ENCODE measurements around the gene METRNL. TPM values are rescaled to one million over a fixed set of nuclear protein-coding genes. Genes with fewer than 3 reads are reported as not detected.
"Not testable (repeated sequence)": the region's sequence is repeated elsewhere in the genome, so short reads cannot be mapped to it uniquely, and the experiment has no call there.

The METRNL gene
- total RNA-seq, 2 experiments from 2014 or later, result 4.7 to 5.9 TPM

- Mint-ChIP-seq H3K27ac (no peak overlapping the region), H3K4me1 (no peaks in the 10 kb centered on the region), H3K36me3 (no peaks in the 10 kb centered on the region), H3K9me3 (no peaks in the 10 kb centered on the region), H3K4me3 (no peak overlapping the region), H3K27me3 (no peaks in the 10 kb centered on the region)
- no peak for DNase-seq
Measured at GRCh38 chr17:83132251-83133081, 53.1 kb downstream of the METRNL start.

GRCh38 chr17:83133302-83134121, 54.1 kb downstream of the METRNL start:
- no peak for DNase-seq
- Mint-ChIP-seq H3K36me3 (no peaks in the 10 kb centered on the region), H3K27ac (no peak overlapping the region), H3K27me3 (peaks cover 3% of the 10 kb centered on the region), H3K4me3 (no peak overlapping the region), H3K9me3 (no peaks in the 10 kb centered on the region), H3K4me1 (no peaks in the 10 kb centered on the region)

DNA sequence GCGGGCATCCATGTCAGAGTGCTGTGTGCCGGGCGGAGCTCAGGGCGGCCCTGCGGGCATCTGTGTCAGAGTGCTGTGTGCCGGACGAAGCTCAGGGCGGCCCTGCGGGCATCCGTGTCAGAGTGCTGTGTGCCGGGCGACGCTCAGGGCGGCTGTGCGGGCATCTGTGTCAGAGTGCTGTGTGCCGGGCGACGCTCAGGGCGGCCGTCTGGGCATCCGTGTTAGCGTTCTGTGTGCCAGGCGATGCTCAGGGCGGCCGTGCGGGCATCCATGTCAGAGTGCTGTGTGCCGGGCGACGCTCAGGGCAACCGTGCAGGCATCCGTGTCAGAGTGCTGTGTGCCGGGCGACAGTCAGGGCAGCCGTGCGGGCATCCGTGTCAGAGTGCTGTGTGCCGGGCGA, 55.0 kb downstream of the METRNL start:
- not testable (repeated sequence) for H3K27me3 Mint-ChIP-seq, H3K4me3 Mint-ChIP-seq, H3K36me3 Mint-ChIP-seq, DNase-seq, H3K9me3 Mint-ChIP-seq, H3K4me1 Mint-ChIP-seq, H3K27ac Mint-ChIP-seq

DNA sequence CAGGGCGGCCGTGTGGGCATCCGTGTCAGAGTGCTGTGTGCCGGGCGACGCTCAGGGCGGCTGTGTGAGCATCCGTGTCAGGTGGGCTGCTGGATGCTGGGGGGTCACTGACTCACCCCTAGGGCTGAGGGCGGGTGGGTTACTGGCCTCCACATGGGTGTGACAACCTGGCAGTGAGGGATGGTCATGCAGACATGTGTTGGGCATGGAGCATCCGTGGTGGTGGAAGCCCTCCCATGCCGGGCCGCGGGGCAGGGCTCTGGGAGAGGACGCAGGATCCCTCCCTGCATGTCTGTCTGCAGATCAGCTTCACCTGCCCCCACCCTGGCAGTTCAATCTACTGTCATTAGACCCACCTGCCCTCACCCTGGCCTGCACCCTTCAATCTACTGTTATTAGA, 56.3 kb downstream of the METRNL start:
- Mint-ChIP-seq H3K27ac (no peak overlapping the region), H3K36me3 (no peaks in the 10 kb centered on the region), H3K4me3 (no peak overlapping the region), H3K9me3 (no peaks in the 10 kb centered on the region), H3K27me3 (peaks cover 3% of the 10 kb centered on the region), H3K4me1 (no peaks in the 10 kb centered on the region)
- DNase-seq, result no peak

DNA sequence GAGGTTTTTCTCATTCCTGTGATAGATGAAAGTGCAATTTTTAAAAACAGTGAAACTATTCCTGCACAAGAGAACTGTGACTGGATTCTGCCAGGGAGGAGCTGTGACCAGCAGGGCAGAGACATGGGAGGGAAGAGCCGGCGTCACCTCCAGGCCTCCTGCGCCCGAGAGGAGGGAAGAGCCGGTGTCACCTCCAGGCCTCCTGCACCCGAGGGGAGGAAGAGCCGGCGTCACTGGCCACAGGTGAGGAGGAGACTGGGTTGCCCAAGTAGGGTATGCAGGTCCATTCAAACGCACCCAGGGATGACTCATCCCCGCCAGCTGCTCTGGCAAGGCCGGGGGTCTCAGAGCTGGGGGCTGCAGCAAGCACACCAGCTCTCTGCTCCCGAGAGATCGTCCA, 56.7 kb downstream of the METRNL start:
- Mint-ChIP-seq H3K36me3 (no peaks in the 10 kb centered on the region), H3K27me3 (peaks cover 3% of the 10 kb centered on the region), H3K4me3 (no peak overlapping the region), H3K4me1 (no peaks in the 10 kb centered on the region), H3K9me3 (no peaks in the 10 kb centered on the region), H3K27ac (no peak overlapping the region)
- DNase-seq, result no peak

DNA sequence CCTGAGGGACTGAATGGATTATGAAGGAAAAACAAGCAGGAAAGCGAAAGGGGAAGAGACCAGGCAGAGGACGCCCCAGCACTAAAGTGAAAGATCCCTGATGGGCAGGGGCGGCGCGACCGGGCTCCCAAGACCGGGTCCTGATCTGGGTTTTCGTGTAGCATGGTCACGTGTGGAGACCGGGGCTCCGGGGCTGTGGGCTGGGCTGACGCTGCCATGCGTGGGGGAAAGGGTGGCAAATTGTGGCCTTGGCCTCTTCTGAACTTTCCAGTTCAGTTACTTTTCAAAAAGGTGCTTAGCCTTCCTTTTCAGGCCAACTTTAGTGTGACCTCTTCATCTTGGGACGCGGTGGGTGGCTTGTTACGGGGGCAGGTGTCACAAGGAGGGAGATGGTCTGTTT, 57.5 kb downstream of the METRNL start:
- Mint-ChIP-seq H3K4me1 (no peaks in the 10 kb centered on the region), H3K9me3 (no peaks in the 10 kb centered on the region), H3K36me3 (no peaks in the 10 kb centered on the region), H3K4me3 (no peak overlapping the region), H3K27me3 (peaks cover 3% of the 10 kb centered on the region), H3K27ac (no peak overlapping the region)
- no peak for DNase-seq

DNA sequence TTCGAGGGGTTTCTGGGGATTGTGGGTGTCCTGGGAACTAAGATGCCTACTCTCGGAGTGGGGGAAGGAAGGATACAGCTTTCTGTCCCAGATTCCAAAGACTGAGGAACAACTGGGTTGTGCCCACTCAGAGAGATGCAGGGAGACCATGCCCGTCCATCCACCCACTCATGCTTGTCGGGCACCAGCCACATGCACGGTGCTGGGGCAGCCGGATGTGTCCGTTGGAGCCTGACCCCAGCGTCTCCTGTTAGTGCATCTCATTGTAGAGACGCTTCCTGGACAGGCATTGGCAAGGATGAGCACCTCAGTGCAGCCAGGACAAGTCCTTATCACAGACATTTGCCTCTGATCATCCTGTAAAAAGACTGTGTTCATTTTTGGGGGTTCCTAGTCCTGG, 58.1 kb downstream of the METRNL start:
- Mint-ChIP-seq H3K36me3 (no peaks in the 10 kb centered on the region), H3K27me3 (peaks cover 3% of the 10 kb centered on the region), H3K4me1 (no peaks in the 10 kb centered on the region), H3K27ac (no peak overlapping the region), H3K4me3 (no peak overlapping the region), H3K9me3 (peaks cover 4% of the 10 kb centered on the region)
- no peak for DNase-seq

- H3K4me1 Mint-ChIP-seq, result no peaks in the 10 kb centered on the region
- H3K27me3 Mint-ChIP-seq, result peaks cover 3% of the 10 kb centered on the region
- no peak for DNase-seq
- H3K9me3 Mint-ChIP-seq, result peaks cover 4% of the 10 kb centered on the region
- no peak overlapping the region for H3K4me3 Mint-ChIP-seq
- H3K36me3 Mint-ChIP-seq, result no peaks in the 10 kb centered on the region
- no peak overlapping the region for H3K27ac Mint-ChIP-seq
Measured at GRCh38 chr17:83138820-83139219, 59.4 kb downstream of the METRNL start.

DNA sequence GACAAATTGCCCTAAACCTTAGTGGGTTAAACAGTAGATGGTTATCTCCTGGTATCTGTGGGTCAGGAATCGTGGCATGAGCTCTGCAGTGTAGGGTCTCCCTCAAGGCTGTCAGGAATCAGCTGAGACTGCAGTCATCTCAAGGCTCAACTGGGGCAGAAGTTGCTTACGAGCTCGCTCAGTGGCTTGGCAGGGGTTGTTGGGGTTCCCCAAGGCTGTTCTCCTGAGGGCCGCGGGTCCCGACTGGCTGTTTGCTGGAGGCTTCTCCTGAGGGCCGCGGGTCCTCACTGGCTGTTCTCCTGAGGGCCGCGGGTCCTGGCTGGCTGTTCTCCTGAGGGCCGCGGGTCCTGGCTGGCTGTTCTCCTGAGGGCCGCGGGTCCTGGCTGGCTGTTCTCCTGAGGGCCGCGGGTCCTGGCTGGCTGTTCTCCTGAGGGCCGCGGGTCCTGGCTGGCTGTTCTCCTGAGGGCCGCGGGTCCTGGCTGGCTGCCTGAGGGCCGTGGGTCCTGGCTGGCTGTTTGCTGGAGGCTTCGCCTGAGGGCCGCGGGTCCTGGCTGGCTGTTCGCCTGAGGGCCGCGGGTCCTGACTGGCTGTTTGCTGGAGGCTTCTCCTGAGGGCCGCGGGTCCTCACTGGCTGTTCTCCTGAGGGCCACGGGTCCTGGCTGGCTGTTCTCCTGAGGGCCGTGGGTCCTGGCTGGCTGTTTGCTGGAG, 60.3 kb downstream of the METRNL start:
- H3K9me3 Mint-ChIP-seq, H3K27ac Mint-ChIP-seq, DNase-seq, H3K4me3 Mint-ChIP-seq, H3K4me1 Mint-ChIP-seq, H3K36me3 Mint-ChIP-seq, H3K27me3 Mint-ChIP-seq: not testable (repeated sequence)

- H3K4me3 Mint-ChIP-seq, DNase-seq, H3K36me3 Mint-ChIP-seq, H3K27me3 Mint-ChIP-seq, H3K27ac Mint-ChIP-seq, H3K9me3 Mint-ChIP-seq, H3K4me1 Mint-ChIP-seq: not testable (repeated sequence)
Measured at GRCh38 chr17:83140249-83140566, 60.8 kb downstream of the METRNL start.

DNA sequence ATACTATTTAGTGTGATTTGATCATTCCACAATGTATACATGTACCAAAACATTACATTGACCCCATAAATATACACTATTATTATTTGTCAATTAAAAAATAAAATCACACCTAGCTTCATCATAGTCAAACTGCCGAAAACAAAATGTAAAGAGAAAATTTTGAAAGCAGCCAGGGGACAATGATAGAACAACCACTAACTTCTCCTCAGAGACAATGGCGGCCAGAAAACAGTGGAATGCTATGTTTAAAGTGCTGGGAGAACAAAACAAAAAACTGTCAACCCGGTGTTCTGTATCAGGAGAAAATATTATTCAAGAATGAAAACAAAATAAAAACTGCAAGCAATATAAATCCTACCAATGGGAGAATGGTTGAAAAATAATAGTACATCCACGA, 63.2 kb downstream of the METRNL start:
- H3K9me3 Mint-ChIP-seq, result peaks cover 4% of the 10 kb centered on the region
- H3K4me1 Mint-ChIP-seq, result peaks cover 6% of the 10 kb centered on the region
- DNase-seq, result no peak
- no peaks in the 10 kb centered on the region for H3K36me3 Mint-ChIP-seq
- no peak overlapping the region for H3K4me3 Mint-ChIP-seq
- H3K27me3 Mint-ChIP-seq, result peaks cover 3% of the 10 kb centered on the region
- no peak overlapping the region for H3K27ac Mint-ChIP-seq

GRCh38 chr17:83143817-83144231, 64.4 kb downstream of the METRNL start:
- no peak overlapping the region for H3K27ac Mint-ChIP-seq
- DNase-seq, result no peak

More at GRCh38 chr17:83143817-83144231, 64.4 kb downstream of the METRNL start:
- Mint-ChIP-seq H3K9me3 (peaks cover 4% of the 10 kb centered on the region), H3K36me3 (no peaks in the 10 kb centered on the region), H3K4me3 (no peak overlapping the region), H3K27me3 (no peaks in the 10 kb centered on the region), H3K4me1 (peaks cover 8% of the 10 kb centered on the region)
